NCI-H748 (cell line): ENCODE results near the gene NAXE.
"Not testable (repeated sequence)": the region's sequence is repeated elsewhere in the genome, so short reads cannot be mapped to it uniquely, and the experiment has no call there.

Experiments used
- DNase-seq: peaks from one replicate; lab custom pipeline; 2025; ENCODE audit not compliant: unreplicated experiment; lab: John Stamatoyannopoulos, UW

NAXE gene

DNA sequence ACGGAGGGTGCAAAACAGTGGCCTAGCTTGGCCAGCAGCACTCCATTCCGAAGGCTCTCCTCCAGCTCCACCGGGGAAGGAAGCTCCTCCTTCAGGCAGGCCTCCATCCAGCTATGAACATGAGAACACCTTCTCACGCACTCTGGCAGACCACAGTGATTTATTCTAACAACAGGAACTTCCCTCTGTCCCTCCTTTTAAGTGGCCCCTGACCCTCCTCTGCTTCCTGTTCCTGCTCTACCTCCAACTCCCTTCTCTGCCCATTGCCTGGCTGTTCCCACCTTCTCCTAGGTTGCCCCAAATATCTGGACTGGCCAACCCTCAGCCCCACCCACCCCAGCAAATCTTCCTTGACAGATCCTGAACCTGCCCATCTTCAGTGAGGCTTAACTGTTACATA is 25.1 kb upstream of the NAXE start:
- DNase-seq: no peak

DNA sequence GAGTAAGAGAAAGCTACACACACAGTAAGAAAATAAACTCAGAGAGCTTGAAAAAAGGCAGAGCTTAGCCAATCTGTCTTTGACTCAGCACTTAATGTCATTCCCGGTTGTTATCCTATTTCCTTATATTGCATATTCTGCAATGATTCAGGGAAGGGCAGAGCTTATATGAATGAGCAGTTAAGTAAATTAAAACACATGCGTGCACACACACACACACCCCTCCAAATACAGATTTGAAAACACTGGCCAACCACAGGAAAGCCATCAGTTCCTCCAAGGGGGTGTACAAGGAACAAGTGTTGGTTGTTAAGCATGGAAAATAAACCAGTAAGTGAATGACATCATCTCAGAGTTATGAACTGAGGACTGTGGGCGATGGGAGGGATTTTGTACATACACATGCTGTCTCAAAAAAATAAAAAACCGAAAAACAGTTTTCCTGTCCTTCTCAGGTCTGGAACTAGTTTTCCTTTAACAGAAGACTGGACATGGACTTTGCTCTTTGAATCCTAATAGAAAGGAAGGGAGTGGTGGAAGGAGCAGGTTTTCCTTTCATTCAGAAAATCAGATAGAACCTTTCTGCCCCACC is 20.2 kb upstream of the NAXE start:
- no peak for DNase-seq

DNA sequence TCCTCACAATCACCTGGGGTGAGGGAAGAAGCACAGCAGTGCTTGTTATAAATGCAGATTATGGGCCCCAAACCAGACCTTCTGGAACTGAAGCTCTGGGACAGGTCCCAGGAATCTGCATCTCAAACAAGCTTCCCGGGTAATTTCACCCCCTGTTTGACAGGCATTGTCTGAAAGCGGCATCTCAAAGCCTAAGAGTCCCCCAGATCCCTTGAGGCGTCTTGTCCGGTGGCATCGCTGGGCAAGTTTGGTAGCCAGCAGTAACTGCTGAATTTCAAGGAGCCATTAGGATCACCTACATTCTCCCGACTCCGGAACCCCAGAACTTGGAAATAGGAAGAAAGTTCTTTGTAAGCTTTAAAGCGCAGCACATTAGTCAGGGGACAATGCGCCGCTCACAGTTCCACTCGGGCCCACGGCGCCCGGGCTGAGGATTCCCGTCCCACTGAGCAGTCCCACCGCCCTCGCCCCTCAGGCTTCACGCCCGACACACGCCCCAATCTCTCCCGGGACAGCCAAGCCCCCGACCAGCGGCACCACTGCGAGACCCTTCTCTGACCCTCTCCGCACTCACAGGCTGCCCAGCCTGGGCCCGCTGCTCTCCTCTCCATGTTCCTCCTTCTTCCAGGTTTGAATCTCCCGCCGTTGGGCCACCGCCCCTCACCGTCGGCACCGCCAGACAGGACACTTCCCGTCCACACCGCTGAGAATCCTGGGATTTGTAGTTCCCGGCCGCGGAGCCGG is 19.5 kb upstream of the NAXE start, which contains the start of gene IQGAP3:
Gene IQGAP3, minus strand, starts transcription at position 647 of the 744 bp plus-strand sequence. Its CDS starts 36 bp downstream, at position 611.
- peak; percentile 89 for DNase-seq

DNA sequence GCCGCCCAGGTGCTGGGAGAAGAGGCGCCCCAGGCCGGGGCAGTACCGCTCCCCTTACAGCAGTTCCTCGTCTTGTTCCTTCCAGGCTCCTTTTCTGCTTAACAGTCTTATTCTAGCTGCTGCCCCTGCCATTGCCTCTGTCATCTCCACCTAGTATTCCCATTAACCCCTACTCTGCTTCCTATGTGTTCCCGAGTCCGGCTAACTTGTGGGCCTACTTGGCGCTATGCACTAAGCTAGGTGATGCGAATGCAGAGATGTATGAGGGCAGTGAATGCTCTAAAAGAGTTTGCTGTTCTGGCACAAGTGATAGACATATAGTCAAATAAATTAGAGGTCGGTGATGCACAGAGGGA is 18.9 kb upstream of the NAXE start:
- no peak for DNase-seq

DNA sequence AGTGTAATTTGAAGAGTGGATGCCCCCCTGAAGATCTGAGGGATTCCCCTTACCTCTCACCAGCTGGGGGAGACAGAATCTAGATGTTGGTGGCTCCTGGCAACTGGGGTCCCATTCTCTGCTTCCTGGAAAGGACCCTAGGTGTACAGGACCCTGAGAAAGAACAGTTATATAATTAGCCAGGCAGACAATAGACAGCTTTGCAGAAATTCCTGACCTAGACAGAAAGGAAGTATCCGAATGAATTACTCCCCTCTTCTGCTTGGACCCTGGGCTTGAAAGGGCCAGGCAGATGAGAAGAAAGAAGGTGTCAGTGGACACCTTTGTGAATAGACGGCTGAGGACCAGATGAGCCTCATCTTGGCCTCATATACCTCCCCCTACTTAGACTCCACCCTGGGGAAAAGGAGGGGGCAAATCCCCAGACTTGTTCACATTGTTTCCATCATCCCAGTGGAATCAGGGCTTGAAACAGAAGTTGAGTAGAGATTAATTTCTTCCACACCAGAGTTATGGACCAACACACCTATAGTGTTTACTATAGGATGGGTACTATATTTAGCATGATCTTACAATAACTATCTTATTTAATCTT is 17.4 kb upstream of the NAXE start:
- DNase-seq: no peak

DNA sequence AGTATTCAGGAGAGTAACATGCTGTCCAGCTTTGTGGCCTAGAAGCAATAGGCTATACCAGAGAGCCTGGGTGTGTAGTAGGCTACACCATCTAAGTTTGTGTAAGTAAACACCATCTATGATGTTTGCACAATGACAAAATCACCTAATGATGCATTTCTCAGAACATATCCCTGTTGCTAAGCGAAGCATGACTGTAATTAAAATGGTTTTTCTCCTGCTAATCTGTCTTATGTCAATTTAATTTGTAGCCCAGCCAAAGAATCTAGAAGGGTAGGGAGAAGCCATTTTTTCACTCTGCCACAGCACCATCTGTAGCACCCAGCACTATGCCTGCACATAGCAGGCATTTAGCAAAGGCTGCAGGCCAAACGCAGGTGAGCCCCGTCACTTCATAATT is 14.0 kb upstream of the NAXE start:
- DNase-seq: peak; percentile 50

DNA sequence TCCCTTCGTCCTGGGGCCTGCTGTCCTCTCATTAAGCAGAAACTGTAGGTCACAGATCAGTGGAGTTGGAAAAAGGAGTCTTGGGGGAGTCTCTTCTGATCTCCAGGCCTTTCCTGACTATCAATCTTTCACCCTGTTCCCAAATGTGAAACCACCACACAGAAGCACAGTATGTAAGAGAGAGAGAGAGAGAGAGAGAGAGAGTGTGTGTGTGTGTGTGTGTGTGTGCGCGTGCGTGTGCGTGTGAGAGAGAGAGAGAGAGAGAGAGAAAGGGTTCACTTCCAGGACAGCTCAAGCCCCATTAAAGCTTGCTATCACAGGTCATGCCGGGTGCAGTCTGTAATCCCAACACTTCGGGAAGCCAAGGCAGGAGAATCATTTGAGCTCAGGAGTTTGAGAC is 13.5 kb upstream of the NAXE start:
- no peak for DNase-seq

DNA sequence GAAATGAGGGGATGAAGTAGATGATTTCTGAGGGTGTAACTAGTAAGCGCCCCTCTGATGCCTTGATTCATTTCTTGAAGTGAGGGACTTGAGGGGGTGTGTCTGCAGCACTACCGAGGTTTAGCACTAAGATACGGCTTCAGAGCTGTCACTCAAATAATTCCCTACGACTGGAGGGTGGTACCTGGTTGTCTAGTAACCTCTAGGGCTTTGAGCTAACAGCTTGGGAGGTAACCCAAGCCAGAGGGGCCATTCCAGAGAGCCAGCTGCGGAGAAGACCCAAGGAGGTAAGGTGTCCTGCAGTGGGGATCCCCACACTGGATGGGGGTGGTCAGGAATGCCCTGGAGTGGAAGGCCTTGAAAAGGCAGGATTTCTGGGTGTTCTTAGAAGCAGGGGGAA is 12.1 kb upstream of the NAXE start, which contains the start of gene TTC24:
Gene TTC24, plus strand, starts transcription at position 252 of the 400 bp plus-strand sequence. CDS start 1,642 bp downstream, outside the sequence.
- DNase-seq: no peak

DNA sequence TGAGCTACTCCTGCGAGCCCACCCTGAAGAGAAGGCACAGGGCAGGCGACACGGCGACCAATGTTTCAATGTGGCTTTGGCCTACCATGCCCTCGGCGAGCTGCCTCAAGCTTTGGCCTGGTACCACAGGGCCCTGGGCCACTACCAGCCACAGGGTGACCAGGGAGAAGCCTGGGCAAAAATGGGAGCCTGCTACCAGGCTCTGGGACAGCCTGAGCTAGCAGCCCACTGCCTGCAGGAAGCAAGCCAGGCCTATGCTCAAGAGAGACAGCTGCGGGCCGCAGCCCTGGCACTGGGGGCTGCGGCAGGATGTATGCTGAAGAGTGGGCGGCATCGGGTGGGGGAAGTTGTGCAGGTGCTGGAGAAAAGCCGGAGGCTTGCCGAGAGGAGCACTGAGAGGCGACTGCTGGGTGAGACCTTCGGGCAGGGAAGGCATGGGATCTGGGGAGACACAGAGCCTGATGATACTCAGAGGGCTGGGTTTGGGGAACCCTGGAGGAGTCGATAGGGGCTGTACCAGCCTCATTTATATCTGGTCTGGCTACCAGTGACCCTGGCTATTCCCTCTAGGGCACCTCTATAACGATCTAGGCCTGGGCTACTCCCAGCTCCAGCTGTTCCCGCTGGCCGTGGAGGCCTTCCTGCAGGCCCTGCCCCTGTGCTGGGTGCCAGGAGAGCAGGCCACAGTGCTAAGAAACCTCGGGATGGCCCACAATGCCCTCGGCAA is 9.8 kb upstream of the NAXE start:
- no peak for DNase-seq

DNA sequence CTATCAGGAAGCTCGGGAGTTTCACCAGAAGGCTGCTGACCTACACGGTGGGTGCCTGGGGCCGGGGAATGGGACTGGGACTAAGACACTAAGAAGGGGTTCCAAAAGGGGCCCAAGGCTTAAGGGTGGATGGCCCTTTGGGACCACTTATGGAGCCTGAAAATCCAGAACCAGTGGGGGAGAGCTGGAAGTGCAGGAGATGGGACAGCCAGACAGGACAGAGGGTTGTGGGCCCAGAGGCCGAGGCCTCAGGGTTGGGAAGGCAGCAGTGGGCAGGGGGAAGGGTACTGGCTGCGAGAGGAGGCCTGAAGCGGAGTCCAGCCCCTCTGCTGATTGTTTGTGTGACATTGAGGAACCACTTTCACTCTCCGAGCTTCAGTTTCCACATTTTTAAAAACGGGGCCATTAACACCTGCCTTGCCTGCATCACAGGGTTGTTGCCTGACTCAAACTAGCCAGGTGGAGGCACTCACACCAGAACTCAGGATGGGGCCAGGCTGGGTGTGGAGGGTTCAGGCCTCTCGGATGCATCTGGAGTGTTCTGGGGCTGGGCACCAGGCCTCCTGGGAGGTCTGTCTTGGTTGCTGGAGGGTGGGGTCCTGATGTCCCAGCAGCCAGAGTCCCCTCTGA is 9.1 kb upstream of the NAXE start:
- no peak for DNase-seq

DNA sequence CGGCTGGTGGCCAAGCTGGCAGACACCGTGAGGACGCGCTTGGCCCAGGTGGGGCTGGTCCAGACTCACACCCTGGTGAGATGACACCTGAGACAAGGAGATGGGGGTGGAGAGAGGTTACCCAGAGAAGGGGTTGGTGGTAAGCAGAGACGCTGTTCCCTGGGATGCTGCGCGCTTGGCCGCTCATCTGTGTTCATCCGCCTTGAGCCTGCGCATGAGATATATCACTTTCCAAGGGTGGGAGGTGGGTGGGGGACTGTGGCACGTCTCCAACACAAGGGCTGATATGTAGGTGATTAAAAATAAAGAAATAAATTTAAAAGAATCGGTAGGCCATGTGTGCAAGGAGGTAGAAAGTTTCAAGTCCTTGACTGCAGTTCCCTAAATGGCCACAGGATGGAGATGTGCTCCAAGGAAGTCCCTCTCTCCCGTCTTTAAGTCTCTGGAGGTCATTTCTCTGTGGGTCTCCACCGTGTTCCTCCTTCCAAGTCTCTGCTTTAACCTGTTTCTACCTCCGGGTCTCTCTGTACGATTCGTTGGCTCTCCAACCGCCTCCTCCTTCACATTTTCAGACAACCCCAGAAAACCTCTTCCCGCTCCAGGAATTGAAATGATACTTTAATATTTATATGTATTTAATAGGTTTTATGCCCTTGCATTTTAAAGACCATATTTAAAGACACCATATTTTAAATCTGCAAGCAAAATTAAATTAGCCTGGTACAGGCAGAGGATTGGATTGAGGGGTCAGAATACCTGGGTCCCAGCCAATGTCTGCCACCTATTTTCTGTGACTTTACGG is 7.6 kb upstream of the NAXE start:
- peak; percentile 76 for DNase-seq

DNA sequence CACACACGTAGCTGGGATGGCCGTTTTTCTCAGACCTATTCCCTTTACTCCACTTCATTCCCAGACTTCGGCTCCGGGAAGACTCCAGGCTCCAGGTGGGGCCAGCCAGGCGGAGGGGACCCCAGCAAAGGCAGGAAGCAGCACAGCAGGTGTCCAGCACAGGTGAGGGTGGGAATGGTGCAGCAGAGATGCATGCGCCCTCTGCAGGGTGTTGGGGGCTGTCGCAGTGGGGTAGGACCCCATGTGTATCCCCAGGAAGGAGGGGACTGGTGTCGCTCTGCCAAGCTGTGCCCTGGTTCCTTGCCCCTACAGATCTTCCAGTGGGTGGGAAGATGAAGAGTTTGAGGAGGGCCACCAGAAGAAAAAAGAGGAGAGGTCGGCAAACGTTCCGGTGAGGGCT is 6.8 kb upstream of the NAXE start:
- DNase-seq: peak; percentile 57

DNA sequence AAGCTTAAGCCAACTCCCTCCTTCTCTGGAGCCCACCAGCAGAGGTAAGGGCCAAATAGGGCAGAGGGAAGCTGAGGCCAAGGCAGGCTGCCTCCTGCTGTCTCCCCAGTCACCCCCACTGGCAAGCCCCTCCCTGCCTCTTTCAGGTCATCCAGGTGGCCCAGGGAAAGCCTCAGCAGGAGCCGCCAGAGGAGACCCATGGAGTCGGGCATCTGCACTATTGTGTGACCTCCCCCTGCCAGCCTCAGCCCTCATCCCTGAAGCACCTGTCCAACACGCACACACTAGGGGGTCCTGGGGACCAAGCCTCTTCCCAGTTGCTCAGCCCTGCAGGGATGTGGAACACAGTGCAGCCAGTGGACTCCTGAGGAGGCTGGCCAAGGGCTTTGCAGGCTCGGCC is 5.3 kb upstream of the NAXE start:
- no peak for DNase-seq

DNA sequence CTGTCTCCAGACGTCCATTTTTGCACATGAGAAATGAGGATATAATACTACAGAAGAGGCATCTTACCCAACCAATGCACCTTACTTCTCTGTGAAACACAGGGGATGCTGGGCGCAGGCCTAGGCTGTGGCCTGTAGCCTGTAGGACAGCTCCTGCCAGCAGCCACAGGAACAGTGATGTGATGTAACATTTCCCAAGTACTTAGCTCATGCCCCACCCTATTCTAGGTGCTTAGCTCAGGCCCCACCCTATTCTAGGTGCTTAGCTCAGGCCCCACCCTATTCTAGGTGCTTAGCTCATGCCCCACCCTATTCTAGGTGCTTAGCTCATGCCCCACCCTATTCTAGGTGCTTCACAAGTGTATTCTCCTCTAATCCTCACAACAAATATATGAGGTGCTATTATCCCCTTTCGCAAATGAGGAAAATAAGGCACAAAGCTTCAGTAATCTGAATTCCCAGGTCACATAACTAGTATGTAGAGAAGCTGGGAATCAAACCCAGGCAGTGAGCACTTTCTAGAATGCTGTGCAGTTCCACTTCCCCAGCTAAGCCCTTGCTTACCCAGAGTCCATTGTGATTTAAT is 4.6 kb upstream of the NAXE start:
- no peak for DNase-seq

DNA sequence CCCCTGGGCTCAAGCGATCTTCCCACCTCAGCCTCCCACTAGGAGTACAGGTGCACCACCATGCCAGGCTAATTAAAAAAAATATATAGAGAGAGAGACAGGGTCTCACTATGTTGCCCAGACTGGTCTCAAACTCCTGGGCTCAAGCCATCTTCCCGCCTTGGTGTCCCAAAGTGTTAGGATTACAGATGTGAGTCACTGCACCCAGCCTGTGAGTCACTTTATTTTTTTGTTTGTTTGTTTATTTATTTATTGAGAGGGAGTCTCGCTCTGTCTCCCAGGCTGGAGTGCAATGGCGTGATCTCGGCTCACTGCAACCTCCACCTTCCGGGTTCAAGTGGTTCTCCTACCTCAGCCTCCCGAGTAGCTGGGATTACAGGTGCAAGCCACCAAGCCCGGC is 3.6 kb upstream of the NAXE start:
- not testable (repeated sequence) for DNase-seq

DNA sequence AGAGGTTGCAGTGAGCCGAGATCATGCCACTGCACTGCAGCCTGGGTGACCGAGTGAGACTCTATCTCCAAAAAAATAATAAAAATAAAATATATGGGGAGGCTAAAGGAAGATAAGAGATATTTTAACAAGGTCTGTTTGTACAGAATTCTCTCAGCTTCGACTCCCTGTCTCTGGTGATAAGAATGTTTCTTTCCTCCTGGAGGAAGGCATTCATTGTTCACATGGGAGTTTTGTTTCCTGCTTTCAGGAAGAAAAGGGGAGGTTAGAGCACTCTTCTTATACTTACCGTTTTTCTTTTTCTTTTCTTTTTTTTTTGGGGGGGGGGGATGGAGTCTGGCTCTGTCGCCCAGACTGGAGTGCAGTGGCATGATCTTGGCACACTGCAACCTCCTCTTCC is 2.0 kb upstream of the NAXE start:
- DNase-seq: no peak

DNA sequence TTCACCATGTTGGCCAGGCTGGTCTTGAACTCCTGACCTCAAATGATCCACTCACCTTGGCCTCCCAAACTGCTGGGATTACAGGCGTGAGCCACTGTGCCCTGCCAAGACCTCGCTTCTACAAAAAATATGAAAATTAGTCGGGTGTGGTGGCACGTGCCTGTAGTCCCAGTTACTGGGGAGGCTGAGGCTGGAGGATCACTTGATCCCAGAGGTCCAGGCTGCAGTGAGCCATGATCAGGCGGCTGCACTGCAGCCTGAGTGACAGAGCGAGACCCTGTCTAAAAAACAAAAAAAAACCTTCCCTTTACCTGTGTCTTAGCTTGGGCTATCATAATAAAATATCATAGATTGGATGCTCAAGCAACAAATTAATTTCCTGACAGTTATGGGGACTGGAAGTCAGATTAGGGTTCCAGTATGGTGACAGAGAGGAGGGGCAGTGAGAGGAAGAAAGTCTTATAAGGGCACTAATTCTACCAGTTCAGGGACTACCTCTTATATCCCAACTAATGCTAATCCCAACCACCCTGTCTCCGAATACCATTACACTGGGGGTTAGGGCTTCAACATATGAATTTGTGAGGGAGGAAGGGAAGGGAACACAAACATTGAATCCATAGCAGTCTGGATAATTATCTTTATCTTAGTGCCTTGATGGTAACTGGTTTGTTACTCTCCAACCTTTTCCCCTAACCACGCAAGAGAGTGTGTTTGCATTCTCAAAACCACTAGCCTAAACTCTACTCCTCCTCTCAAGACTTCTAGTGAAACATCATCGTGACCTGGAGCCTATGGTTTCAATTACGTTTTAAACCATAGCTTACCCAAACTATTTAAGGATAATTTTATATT is 1.0 kb upstream of the NAXE start:
- no peak for DNase-seq

DNA sequence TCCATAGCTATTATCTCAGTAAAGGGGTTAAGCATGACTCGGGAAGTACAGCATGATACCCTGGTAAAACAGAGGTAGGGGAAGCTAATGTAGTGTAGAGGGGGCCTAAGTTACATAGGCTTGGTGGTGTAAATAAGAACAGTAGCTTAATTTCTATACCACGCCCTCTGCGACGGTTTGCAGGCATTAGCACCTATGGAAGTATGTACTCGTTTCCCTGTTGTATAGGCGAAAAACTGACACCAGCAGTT is 470 bp upstream of the NAXE start:
- peak; percentile 73 for DNase-seq

DNA sequence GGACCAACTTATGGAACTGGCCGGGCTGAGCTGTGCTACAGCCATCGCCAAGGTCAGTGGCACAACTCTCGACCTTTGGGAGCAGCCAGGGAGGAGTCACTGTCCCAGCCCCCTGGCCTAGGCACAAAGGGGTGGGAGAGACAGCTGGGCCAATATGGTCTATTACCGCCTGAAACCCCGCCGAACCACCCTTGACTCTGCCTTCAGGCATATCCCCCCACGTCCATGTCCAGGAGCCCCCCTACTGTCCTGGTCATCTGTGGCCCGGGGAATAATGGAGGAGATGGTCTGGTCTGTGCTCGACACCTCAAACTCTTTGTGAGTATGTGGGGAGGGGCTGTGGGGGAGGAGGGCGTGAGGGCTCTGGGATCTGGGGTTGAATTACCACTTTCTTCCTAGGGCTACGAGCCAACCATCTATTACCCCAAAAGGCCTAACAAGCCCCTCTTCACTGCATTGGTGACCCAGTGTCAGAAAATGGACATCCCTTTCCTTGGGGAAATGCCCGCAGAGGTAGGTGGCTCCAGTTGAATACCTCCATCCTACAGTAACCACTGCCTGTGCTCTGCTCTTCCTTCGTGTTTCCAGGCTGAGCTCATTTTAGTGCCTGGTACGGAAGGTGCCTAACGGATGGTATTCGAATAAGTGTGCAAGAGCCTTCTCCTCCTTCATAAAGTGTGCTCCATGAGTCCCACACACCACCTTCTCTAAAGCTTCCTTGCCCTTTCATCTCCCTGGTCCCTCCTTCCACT is 758 bp downstream of the NAXE start:
- no peak for DNase-seq
